GM08714 (cell line): ENCODE results near the gene TMEM196.

Experiments used
- H3K4me3 ChIP-seq: fragments of 200-500 bp; sonication (Bioruptor generic); 2 replicates; pipeline ENCODE4 v1.5.1; 2014; ENCODE audit warnings: mild to moderate bottlenecking, low read length, inconsistent platforms
- ZNF274 ChIP-seq: IDR thresholded peaks from 2 replicates; pipeline ENCODE4 v1.6.1; 2012; ENCODE audit warnings: mild to moderate bottlenecking, low read depth, low read length

The TMEM196 gene

DNA sequence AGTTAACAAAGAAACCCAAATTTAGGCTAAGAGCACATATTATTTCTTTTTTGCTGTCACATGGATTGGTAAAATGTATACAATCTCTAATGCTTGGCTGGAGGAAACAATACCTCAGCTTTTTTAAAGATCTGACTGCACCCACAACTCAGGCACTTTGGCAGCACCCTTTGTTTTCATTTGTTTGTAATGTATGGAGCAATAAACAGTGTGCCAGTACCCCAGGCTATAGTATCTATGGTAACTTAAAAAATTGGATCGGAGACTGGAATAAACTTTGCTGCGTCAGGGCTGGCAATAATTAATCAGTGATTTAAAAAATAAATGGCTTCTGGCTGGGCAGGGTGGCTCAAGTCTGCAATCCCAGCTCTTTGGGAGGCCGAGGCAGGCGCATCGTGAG, 91.8 kb downstream of the TMEM196 start:
- no peak for TF ChIP-seq ZNF274
- no peak overlapping the region for H3K4me3 ChIP-seq

DNA sequence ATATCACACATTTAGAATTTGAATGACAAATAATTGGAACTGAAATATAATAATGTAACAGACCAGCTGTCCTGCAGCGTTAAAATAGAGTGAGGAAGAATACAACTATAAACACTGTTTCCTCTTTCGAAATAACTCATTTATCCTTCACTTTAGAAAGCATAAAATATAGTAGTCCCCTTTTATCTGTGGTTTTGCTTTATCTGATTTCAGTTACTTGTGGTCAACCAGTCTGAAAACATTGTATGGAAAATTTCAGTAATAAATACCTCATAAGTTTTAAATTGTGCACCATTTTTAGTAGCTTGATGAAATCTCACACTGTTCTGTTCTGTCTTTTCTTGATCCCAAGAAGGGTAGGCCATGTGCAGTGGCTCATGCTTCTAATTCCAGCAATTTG, 96.2 kb downstream of the TMEM196 start:
- TF ChIP-seq ZNF274 = no peak
- no peak overlapping the region for H3K4me3 ChIP-seq

- no peak for TF ChIP-seq ZNF274
- H3K4me3 ChIP-seq = no peak overlapping the region
Measured at GRCh38 chr7:19675816-19676215, 97.6 kb downstream of the TMEM196 start.

DNA sequence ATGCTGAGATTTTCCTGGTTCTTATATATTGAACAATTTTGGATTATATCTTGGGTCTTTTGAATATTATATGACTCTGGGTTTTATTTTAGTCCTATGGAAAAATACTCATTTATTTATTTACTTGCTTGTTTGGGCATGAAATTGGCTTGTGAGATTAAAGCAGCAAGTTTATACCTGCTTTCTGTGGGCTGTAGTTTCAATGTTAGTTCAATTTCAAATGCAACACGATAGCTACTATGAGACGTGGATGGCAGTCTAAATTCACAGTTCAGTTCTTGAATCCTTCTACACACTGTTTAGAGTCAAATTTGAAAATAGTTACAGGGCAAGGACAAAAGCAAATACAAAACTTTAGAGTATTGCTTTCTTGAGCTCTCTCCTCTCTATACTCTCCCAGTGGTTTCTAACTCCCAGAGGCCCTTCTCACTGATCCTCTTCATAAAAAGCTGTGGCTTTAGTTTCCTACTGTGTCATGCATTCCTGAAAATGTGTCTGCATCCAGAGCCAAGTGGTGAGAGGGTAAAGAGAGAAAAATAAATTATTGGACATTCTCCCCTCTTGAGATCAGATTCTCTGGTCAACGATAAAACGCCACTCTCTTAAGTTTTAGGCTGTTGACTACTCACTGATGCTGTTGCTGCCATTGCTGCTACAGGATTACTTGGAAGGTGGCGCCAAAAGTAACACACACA, 99.0 kb downstream of the TMEM196 start:
- TF ChIP-seq ZNF274 = no peak
- H3K4me3 ChIP-seq = no peak overlapping the region

- no peak overlapping the region for H3K4me3 ChIP-seq
- TF ChIP-seq ZNF274 = no peak
Measured at GRCh38 chr7:19670806-19671205, 102.6 kb downstream of the TMEM196 start.
